Bronchial epithelial cell (primary cell): ENCODE data around the gene ZFYVE9. TPM values are rescaled to one million over a fixed set of nuclear protein-coding genes. Genes with fewer than 3 reads are reported as not detected.
"Not testable (repeated sequence)": the region's sequence is repeated elsewhere in the genome, so short reads cannot be mapped to it uniquely, and the experiment has no call there.

Experiments used
- DNase-seq: peaks from one replicate; pipeline ENCODE4 v3.0.0-alpha.2; 2010; ENCODE audit warnings: low read depth
- FAIRE-seq: peaks from 2 replicates; lab custom pipeline; 2011; peaks lifted over from hg19 to GRCh38; lab: Jason Lieb, UNC
- H3K27me3 ChIP-seq: 2 replicates; pipeline ENCODE4 v1.5.1; 2011; ENCODE audit warnings: low read length; ENCODE audit not compliant: control insufficient read depth, insufficient read depth
- H3K36me3 ChIP-seq: 2 replicates; pipeline ENCODE4 v1.5.1; 2011; ENCODE audit warnings: low read length; ENCODE audit not compliant: control insufficient read depth, insufficient read depth
- H3K4me3 ChIP-seq: 2 replicates; pipeline ENCODE4 v1.5.1; 2011; ENCODE audit warnings: mild to moderate bottlenecking, low read depth, low read length, control low read depth
- total RNA-seq: library from RNA; depleted of rRNA; stranded (reverse); fragments of >200 nt; gene quantifications from 2 replicates; pipeline ENCODE4 v1.2.1, GENCODE V29; 2014
- TF ChIP-seq, protein P1 (sequence below): IDR thresholded peaks from 2 replicates; pipeline ENCODE4 v1.5.1; 2011; ENCODE audit warnings: mild to moderate bottlenecking, moderate library complexity, low read length, control low read depth, inconsistent platforms; ENCODE audit not compliant: insufficient read depth, severe bottlenecking

The ZFYVE9 gene
- total RNA-seq, 1 donor from 2014 or later, result 44.8 TPM

DNA sequence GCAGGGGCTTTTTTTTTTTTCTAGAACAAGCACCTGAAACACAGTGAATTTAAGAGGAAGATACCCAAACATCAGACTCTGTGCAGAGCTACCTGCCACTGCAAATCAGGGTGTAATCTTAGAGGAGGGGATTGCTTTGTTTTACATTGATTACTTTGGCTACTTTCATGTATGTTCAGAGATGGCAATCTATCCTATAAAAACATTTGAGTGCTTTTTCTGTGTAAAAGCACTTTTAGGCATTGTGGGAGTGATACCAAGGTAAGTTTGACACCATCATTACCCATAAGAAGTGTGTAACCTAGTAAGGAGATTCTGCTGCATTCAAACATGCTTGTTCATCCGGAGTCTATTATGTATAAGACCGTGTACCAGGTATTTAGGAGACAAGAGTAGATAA, 50.1 kb downstream of the ZFYVE9 start:
- Histone ChIP-seq H3K36me3 (no peaks in the 10 kb centered on the region), H3K4me3 (no peak overlapping the region), H3K27me3 (no peaks in the 10 kb centered on the region)
- FAIRE-seq, result no peak
- TF ChIP-seq, protein P1, sequence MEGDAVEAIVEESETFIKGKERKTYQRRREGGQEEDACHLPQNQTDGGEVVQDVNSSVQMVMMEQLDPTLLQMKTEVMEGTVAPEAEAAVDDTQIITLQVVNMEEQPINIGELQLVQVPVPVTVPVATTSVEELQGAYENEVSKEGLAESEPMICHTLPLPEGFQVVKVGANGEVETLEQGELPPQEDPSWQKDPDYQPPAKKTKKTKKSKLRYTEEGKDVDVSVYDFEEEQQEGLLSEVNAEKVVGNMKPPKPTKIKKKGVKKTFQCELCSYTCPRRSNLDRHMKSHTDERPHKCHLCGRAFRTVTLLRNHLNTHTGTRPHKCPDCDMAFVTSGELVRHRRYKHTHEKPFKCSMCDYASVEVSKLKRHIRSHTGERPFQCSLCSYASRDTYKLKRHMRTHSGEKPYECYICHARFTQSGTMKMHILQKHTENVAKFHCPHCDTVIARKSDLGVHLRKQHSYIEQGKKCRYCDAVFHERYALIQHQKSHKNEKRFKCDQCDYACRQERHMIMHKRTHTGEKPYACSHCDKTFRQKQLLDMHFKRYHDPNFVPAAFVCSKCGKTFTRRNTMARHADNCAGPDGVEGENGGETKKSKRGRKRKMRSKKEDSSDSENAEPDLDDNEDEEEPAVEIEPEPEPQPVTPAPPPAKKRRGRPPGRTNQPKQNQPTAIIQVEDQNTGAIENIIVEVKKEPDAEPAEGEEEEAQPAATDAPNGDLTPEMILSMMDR, result no peak
- no peak for DNase-seq

DNA sequence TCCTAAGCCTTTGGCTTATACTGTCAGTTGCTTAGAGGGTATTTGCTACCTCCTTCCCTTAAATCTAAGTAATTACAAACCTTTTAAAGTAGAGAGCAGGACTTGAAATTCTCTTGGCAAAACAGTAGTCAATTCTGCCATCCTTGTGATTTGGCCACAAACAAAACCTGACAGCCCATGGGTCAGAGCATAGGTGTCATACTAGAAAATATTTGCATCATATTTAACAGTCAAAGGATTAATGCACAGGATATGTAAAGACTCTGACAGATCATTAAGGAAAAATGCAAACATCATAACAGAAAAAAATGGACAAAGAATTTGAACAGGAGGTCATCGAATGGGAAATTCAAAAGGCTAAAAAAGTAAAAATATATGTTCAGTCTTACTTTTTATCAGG, 50.5 kb downstream of the ZFYVE9 start:
- H3K4me3 ChIP-seq, result no peak overlapping the region
- FAIRE-seq, result no peak
- no peaks in the 10 kb centered on the region for H3K27me3 ChIP-seq
- TF ChIP-seq, protein P1, result no peak
- H3K36me3 ChIP-seq, result no peaks in the 10 kb centered on the region
- peak; percentile 72 for DNase-seq

DNA sequence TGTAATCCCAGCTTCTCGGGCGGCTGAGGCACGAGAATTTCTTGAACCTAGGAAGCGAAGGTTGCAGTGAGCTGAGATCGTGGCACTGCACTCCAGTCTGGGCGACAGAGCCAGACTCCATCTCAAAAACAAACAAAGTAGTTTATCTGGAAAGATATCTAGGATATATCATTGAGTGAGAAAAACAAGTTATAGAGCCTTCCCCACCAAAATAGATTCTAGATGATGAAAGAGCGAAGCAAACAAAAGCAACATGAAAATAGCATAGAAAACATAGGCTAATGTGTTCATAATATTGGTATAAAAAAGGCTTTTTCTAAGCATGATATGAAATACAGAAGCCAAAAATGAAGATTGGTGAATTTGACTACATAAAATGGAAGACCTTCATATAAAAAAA, 52.1 kb downstream of the ZFYVE9 start:
- TF ChIP-seq, protein P1, result no peak
- Histone ChIP-seq H3K27me3 (no peaks in the 10 kb centered on the region), H3K4me3 (no peak overlapping the region), H3K36me3 (no peaks in the 10 kb centered on the region)
- DNase-seq (no peak), FAIRE-seq (no peak)

DNA sequence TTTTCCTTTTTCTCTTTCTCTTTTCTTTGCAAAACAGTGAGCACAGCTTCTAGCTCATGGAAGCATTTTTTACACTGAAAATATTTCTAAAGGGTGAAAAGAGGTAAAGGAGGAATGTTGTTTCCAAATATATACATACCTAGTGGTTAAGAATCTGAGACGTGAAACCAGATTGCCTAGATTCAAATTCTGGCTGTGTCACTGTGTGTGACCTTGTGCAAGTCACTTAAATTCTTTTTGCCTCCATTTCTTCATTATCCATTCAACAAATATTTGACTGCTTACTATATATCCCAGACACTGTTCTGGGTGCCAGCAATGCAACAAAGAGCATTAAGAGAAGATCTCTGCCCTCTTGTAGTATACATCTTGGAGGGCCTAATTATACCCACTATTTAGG, 53.3 kb downstream of the ZFYVE9 start:
- Histone ChIP-seq H3K4me3 (no peak overlapping the region), H3K27me3 (no peaks in the 10 kb centered on the region), H3K36me3 (no peaks in the 10 kb centered on the region)
- TF ChIP-seq, protein P1, result no peak
- DNase-seq (no peak), FAIRE-seq (no peak)

DNA sequence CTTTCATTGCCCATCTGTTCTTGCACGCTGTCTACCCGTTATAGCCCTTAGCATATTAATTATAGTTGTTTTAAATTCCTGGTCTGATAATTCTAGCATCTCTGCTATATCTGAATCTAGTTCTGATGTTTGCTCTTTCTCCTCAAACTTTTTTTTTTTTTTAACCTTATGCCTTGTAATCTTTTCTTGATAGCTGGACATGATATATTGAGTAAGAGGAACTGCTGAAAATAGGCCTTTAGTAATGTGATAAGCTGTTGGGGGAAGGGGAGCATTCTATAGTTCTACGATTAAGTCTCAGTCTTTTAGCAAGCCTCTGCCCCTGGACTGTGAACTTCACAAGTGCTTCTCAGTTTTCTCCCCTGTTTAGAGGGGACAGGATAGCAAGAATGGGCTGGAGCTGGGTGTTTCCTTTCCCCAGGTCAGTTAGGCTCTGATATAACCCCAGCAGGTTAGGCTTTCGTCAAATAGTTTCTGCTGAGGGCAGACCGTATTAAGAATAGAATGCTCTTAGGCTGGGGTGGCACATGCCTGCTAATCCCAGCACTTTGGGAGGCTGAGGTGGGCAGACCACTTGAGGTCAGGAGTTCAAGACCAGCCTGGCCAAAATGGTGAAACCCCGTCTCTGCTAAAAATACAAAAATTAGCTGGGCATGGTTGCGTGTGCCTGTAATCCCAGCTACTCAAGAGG, 62.2 kb downstream of the ZFYVE9 start:
- TF ChIP-seq, protein P1, result no peak
- Histone ChIP-seq H3K36me3 (no peaks in the 10 kb centered on the region), H3K4me3 (no peak overlapping the region), H3K27me3 (no peaks in the 10 kb centered on the region)
- no peak for DNase-seq
- FAIRE-seq, result no peak

DNA sequence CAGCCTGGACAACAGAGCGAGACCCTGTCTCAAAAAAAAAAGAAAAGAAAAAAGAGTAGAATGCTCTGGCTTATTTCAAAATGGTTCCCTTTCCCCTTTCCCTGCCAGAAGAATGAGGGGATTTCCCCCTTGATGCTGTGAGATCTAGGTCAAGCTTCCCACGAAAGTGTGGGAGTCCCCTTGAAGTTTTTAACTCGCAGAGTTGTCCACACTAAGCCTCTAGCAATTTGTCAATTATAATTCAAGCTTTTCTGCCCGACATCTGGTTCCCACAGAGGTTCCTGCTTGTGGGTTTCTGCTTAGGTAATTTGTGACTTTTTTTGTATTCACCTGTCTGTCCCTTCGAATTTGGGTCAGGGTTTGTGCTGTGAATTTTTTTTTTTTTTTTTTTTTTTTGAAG, 62.8 kb downstream of the ZFYVE9 start:
- TF ChIP-seq, protein P1, result no peak
- H3K4me3 ChIP-seq, result no peak overlapping the region
- H3K36me3 ChIP-seq, result no peaks in the 10 kb centered on the region
- FAIRE-seq (no peak), DNase-seq (no peak)
- H3K27me3 ChIP-seq, result no peaks in the 10 kb centered on the region

DNA sequence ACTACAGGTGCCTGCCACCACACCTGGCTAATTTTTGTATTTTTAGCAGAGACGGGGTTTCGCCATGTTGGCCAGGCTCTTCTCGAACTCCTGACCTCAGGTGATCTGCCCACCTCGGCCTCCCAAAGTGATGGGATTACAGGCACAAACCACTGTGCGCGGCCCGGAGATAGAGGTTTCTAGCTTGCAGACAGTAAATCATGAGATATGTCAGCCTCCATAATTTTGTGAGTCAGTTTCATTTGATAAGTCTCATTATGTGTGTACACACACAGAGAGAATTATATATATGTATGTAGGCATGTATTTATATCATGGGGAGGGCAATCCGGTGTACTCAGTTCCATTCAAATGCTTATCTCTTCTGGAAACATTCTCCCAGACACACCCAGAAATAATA, 64.8 kb downstream of the ZFYVE9 start:
- H3K27me3 ChIP-seq, H3K4me3 ChIP-seq, FAIRE-seq, DNase-seq, H3K36me3 ChIP-seq: not testable (repeated sequence)
